ENCODE results near the gene VAV2. TPM values are rescaled to one million over a fixed set of nuclear protein-coding genes. Genes with fewer than 3 reads are reported as not detected.
"Not testable (repeated sequence)": the region's sequence is repeated elsewhere in the genome, so short reads cannot be mapped to it uniquely, and the experiment has no call there.

VAV2 gene
- total and polyA plus RNA-seq, 5 donors, result 4.7 to 11.4 (median 7.4) TPM

DNA sequence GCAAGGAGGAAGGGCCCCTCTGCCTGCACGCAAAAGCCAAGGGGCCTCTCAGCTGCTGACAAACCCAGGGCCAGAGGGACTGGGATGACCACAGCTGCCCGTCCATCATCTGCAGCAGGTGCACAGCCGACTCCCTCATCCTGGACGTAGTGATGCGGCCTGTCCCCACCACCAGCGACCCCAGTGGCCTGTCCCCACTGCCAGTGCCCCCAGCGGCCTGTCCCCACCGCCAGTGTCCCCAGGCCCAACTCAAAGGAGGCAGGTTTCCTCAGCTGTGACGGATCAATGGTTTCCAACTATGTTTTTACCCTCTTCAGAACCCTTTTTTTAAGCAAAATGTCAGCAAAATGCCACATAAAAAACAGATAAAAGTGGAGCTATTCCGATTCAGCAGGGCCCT is 62.5 kb downstream of the VAV2 start:
- Histone ChIP-seq H3K4me3 (ENCODE audit: low read length) (no peak overlapping the region), H3K27me3 (ENCODE audit: control insufficient read depth, insufficient read depth) (no peaks in the 10 kb centered on the region), H3K9me3 (ENCODE audit: control insufficient read depth, low read length) (no peaks in the 10 kb centered on the region), H3K27ac (ENCODE audit: low read length) (no peak overlapping the region), H3K4me1 (ENCODE audit: control insufficient read depth, insufficient read depth, low read length) (no peaks in the 10 kb centered on the region)
- ATAC-seq (no peak), DNase-seq (peak in 1 of 3 donors; percentile 28)
- WGBS, result 85% methylated on average over 10 of the region's 10 CpGs
- intact Hi-C loops (cut with DNase I), result no loop called here

DNA sequence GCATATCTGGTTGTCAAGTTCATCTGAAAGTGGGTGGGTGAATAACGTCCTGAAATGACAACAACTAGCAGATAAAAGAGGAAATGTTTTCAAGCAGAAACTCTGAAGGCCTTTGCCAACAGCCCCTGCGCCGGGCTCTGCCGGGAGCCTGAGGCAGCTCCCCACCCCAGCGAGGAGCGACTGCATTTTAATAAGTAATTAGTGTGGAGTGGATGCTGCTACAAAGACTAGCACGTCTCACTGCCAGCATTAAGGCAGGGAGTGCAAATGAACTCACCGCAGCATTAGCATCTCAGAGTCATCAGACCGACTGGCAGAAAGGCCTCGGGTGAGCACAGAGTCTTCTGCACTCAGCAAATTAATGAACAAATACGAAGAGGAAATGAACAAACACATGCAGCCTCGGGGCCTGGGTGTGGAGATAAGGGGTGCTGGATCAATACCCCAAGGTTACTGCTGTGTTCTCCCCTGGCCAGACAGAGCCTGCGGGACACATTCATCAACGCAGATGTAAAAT is 63.8 kb downstream of the VAV2 start:
- Histone ChIP-seq H3K4me3 (ENCODE audit: low read length) (no peak overlapping the region), H3K9me3 (ENCODE audit: control insufficient read depth, low read length) (no peaks in the 10 kb centered on the region), H3K27me3 (ENCODE audit: control insufficient read depth, insufficient read depth) (no peaks in the 10 kb centered on the region), H3K4me1 (ENCODE audit: control insufficient read depth, insufficient read depth, low read length) (no peaks in the 10 kb centered on the region), H3K27ac (ENCODE audit: low read length) (no peak overlapping the region)
- ATAC-seq (no peak), DNase-seq (no peak)
- WGBS, result 77% methylated on average over 14 of the region's 14 CpGs
- intact Hi-C loops (cut with DNase I), result no loop called here

DNA sequence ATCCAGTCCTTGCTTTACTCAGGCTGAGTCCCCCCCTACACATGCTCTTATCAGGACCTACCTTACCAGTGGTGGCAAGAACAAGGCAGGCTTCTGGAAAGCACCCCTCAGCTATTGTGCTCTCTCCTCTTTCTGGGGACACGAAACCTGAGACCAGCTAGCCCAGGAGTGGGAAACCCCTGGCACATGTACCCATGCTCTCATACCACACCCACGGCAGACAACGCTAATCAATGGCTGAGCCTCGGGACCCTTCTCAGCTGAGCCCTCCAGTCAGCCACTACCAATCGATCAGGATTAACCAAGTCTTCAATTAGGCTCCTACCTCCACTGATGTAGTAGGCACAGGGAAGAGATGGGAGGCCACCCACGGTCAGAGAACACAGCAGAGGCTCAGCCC is 65.1 kb downstream of the VAV2 start:
- no peaks in the 10 kb centered on the region for H3K27me3 ChIP-seq (ENCODE audit: control insufficient read depth, insufficient read depth)
- H3K27ac ChIP-seq (ENCODE audit: low read length), result no peak overlapping the region
- ATAC-seq (no peak), DNase-seq (no peak)
- no peaks in the 10 kb centered on the region for H3K9me3 ChIP-seq (ENCODE audit: control insufficient read depth, low read length)
- 87% methylated on average over 6 of the region's 6 CpGs for WGBS
- intact Hi-C loops (cut with DNase I), result no loop called here
- H3K4me3 ChIP-seq (ENCODE audit: low read length), result no peak overlapping the region
- H3K4me1 ChIP-seq (ENCODE audit: control insufficient read depth, insufficient read depth, low read length), result no peaks in the 10 kb centered on the region

DNA sequence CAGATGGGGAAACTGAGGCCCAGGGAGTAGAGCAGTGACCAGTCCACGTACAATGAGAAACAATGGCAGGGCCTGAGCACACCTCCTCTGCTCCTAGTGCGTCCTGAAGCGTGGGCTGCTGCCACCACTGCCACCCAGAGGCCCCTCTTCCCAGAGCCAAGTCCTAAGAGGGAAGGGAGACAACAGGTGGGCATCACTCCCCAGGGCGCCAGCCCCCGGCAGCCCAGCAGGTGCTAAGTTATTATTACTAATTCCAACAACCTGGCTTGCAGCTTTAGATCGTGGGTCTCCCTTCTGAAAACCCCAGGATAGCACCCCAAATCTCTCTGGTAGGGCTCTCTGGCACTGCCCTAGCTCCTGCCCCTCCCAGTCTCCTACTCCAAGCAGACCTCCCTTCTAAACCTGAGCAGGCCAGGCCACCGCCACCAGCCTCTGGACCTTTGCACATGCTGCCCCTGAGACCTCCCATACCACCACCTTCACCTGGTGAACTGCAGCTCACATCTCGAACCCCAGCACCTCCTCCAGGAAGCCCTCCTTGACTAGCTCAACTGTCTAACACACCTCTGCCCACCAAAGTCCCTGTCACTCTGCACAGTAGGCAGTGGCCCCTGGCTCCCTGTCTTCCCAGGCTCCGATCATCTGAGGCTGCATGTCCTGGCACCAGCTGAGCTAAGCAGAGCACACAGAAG is 65.8 kb downstream of the VAV2 start:
- ATAC-seq (no peak), DNase-seq (peak in 1 of 3 donors; percentile 21)
- Histone ChIP-seq H3K4me1 (ENCODE audit: control insufficient read depth, insufficient read depth, low read length) (no peaks in the 10 kb centered on the region), H3K27me3 (ENCODE audit: control insufficient read depth, insufficient read depth) (no peaks in the 10 kb centered on the region), H3K27ac (ENCODE audit: low read length) (no peak overlapping the region), H3K9me3 (ENCODE audit: control insufficient read depth, low read length) (no peaks in the 10 kb centered on the region), H3K4me3 (ENCODE audit: low read length) (no peak overlapping the region)
- WGBS, result 96% methylated on average over 9 of the region's 9 CpGs
- intact Hi-C loops (cut with DNase I), result no loop called here

DNA sequence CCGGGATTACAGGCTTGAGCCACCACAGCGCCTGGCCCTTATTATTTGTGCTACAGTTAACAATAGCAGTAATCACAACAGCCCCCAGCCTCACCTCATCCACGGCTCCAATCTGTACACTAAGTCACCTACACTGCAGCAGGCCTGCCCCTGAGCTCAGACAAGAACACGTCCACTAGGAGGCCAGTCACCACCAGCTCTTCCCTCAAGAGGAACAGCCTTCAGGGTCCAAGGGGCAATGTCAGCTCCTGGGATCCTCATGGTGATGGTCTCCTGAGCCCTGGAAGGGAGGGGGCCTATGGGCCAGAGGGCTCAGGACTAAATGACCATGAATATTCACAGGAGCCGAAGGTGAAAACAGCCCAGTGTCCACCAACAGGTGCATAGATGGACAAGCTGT is 67.7 kb downstream of the VAV2 start:
- Histone ChIP-seq H3K27ac (ENCODE audit: low read length) (no peak overlapping the region), H3K9me3 (ENCODE audit: control insufficient read depth, low read length) (no peaks in the 10 kb centered on the region), H3K4me3 (ENCODE audit: low read length) (no peak overlapping the region), H3K27me3 (ENCODE audit: control insufficient read depth, insufficient read depth) (no peaks in the 10 kb centered on the region), H3K4me1 (ENCODE audit: control insufficient read depth, insufficient read depth, low read length) (peaks cover 2% of the 10 kb centered on the region)
- WGBS, result 95% methylated on average over 5 of the region's 5 CpGs
- intact Hi-C loops (cut with DNase I), result no loop called here
- ATAC-seq (no peak), DNase-seq (peak in 1 of 3 donors; percentile 9)

DNA sequence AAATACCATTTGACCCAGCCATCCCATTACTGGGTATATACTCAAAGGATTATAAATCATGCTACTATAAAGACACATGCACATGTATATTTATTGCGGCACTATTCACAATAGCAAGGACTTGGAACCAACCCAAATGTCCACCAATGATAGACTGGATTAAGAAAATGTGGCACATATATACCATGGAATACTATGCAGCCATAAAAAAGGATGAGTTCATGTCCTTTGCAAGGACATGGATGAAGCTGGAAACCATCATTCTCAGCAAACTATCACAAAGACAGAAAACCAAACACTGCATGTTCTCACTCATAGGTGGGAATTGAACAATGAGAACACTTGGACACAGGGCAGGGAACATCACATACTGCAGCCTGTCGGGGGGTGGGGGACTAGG is 68.5 kb downstream of the VAV2 start:
- H3K27me3 ChIP-seq (ENCODE audit: control insufficient read depth, insufficient read depth); H3K4me3 ChIP-seq (ENCODE audit: low read length); H3K9me3 ChIP-seq (ENCODE audit: control insufficient read depth, low read length); H3K27ac ChIP-seq (ENCODE audit: low read length); DNase-seq; intact Hi-C loops (cut with DNase I); H3K4me1 ChIP-seq (ENCODE audit: control insufficient read depth, insufficient read depth, low read length); ATAC-seq: not testable (repeated sequence)
- 93% methylated on average over 2 of the region's 2 CpGs for WGBS

DNA sequence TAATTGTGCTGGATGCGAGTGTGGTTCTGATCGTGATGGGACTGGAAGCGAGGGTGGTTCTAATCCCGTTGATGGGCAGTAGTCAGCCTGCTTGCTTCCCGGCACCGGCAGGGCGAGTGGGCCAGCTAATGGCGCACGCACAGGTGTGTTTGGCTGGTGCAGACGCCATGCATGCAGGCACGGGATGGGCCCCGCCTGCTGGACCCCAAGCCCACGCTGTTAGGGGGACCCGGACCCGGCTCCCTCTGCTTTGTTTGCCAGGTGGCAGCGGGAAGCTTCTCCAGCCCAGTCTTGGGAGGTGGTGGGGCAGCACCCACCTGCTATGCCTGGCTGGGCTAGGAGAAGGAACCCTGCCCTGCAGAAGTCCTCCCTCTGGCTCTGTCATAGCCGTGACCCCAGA is 70.3 kb downstream of the VAV2 start:
- no peak for ATAC-seq
- H3K4me3 ChIP-seq (ENCODE audit: low read length), result no peak overlapping the region
- H3K27me3 ChIP-seq (ENCODE audit: control insufficient read depth, insufficient read depth), result no peaks in the 10 kb centered on the region
- intact Hi-C loops (cut with DNase I), result no loop called here
- peaks cover 9% of the 10 kb centered on the region for H3K4me1 ChIP-seq (ENCODE audit: control insufficient read depth, insufficient read depth, low read length)
- H3K9me3 ChIP-seq (ENCODE audit: control insufficient read depth, low read length), result no peaks in the 10 kb centered on the region
- H3K27ac ChIP-seq (ENCODE audit: low read length), result no peak overlapping the region
- peak in 1 of 3 donors; percentile 48 for DNase-seq
- WGBS, result 95% methylated on average over 17 of the region's 17 CpGs

DNA sequence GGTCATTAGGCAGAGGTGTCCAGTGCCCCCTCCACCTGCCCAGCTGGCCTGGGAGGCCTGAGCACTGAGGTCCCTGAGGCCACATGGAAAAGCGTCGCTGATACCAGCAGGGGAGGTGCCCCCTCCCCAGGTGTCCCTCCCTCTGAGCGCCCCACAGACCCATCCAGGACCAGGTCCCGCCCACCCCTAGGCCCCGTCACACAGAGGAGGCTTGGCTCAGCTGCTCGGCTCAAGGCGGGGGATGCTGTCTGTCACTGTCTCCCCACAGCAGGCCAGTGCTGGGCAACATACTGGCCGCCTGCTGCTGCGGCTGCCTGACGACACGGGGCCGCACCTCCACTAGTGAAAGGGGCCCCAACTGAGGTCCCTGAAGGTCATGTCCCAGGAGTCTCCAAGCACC is 71.7 kb downstream of the VAV2 start:
- no peak overlapping the region for H3K4me3 ChIP-seq (ENCODE audit: low read length)
- H3K27me3 ChIP-seq (ENCODE audit: control insufficient read depth, insufficient read depth), result no peaks in the 10 kb centered on the region
- ATAC-seq (no peak), DNase-seq (peak; percentile 11 to 46 (median 45))
- 94% methylated on average over 12 of the region's 12 CpGs for WGBS
- H3K9me3 ChIP-seq (ENCODE audit: control insufficient read depth, low read length), result no peaks in the 10 kb centered on the region
- peaks cover 9% of the 10 kb centered on the region for H3K4me1 ChIP-seq (ENCODE audit: control insufficient read depth, insufficient read depth, low read length)
- intact Hi-C loops (cut with DNase I), result no loop called here
- H3K27ac ChIP-seq (ENCODE audit: low read length), result no peak overlapping the region

DNA sequence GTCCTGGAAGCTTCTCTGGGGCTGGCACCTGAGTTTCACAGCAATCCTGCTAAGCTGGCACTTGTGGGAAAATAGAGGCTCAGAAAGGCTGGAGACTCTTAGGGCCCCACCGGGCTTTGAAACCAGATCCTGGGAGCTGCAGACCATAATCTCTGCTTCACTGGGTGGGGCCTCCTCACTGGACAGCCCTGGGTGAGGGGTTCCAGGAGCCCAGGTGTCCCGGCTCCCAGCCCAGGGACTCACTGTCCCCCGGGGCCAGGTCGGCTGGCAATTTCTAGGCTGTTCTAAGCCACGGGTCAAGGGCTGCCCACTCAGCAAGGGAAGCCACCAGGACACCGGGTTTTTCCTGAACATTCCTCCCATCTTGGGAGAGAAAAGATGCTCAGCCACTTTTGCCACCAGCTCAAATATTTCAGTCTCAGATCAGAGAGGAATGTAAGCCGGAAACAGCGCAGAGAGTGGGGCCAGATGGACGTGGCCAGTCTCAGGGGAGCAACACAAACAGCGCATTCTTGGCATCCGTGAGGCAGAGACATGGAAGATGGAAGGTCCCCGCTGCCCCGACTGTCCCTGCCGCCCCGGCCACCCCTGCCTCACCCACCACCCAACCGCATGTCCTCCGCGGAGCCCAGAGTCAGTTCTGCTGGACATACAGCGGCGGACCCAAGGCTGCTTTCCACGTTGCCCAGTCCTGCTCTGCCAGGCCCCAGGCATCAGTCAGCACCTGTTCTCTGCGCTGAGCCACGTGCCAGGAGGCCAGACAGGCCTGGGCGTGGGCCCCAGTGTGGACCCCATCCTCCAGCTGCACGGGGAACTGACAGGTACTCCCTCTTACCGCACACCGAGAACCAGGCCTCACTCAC is 72.6 kb downstream of the VAV2 start:
- peak; percentile 44 to 65 (median 56) for DNase-seq
- WGBS, result 72% methylated on average over 27 of the region's 27 CpGs
- Histone ChIP-seq H3K27me3 (ENCODE audit: control insufficient read depth, insufficient read depth) (no peaks in the 10 kb centered on the region), H3K4me3 (ENCODE audit: low read length) (no peak overlapping the region), H3K9me3 (ENCODE audit: control insufficient read depth, low read length) (no peaks in the 10 kb centered on the region), H3K4me1 (ENCODE audit: control insufficient read depth, insufficient read depth, low read length) (peaks cover 9% of the 10 kb centered on the region), H3K27ac (ENCODE audit: low read length) (peak overlapping the region; percentile 18)
- intact Hi-C loops (cut with DNase I), result no loop called here
- ATAC-seq, result peak; percentile 15 to 21

DNA sequence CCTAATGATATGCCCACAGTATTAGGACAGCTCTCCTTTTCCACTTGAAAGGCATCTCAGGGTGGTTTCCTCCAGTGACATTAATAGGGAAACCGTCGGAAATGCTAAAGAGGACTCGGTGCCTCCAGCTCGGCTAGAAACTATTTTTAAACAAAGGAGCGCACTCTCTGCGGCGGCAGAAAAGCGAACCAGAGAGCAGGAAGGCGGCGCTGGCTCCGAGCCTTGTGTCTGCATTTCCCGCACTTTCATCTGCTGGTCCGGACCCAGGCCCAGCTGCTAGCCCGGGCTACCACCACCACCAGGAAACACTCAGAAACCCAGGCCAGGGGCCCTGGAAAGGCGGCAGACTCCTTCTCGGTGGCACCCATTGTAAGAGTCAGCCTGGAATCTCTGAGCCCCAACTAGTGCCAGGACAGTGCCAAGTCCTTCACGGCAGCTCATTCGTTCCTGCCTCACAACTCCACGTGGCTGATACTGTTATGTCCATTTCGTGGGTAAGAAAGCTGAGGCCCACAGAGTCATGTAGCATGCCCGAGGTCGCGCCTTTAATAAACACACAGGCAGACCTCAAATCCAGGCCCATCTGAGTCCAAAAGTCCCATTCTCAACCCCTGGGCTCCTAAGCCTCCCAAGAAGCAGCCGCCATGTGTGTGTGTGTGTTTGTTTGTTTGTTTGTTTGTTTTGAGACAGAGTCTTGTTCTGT is 73.9 kb downstream of the VAV2 start:
- H3K27me3 ChIP-seq (ENCODE audit: control insufficient read depth, insufficient read depth), result no peaks in the 10 kb centered on the region
- intact Hi-C loops (cut with DNase I), result no loop called here
- DNase-seq (peak; percentile 24 to 56 (median 54)), ATAC-seq (no peak)
- WGBS, result 41% methylated on average over 24 of the region's 24 CpGs
- H3K4me1 ChIP-seq (ENCODE audit: control insufficient read depth, insufficient read depth, low read length), result peaks cover 9% of the 10 kb centered on the region
- no peaks in the 10 kb centered on the region for H3K9me3 ChIP-seq (ENCODE audit: control insufficient read depth, low read length)
- no peak overlapping the region for H3K27ac ChIP-seq (ENCODE audit: low read length)
- H3K4me3 ChIP-seq (ENCODE audit: low read length), result no peak overlapping the region

DNA sequence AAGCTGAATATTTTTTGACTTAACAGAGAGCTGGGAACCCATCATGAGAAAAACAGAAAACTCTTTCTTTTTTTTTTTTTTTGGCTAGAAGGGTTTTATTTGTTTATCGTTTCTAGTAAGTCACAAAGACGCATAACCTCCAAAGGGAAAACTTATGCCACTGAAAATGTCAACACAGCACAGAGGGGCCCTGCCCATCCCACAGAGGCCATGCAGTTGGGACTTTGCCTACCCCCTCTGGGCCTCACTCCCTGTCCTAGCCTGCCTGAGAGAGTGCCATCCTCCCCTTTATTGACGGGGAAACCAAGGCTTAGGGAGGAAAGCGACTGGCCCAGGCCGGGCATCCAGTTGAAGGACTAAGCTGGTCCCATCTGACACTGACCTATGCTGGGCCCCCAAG is 74.7 kb downstream of the VAV2 start:
- intact Hi-C loops (cut with DNase I), result no loop called here
- Histone ChIP-seq H3K9me3 (ENCODE audit: control insufficient read depth, low read length) (no peaks in the 10 kb centered on the region), H3K27me3 (ENCODE audit: control insufficient read depth, insufficient read depth) (no peaks in the 10 kb centered on the region), H3K4me1 (ENCODE audit: control insufficient read depth, insufficient read depth, low read length) (peaks cover 9% of the 10 kb centered on the region), H3K27ac (ENCODE audit: low read length) (no peak overlapping the region), H3K4me3 (ENCODE audit: low read length) (no peak overlapping the region)
- ATAC-seq (no peak), DNase-seq (peak in 1 of 3 donors; percentile 13)
- 76% methylated on average over 5 of the region's 5 CpGs for WGBS

All from right cardiac atrium (tissue), 5 donors.